NCI-H345 treated with DMSO at 0.1 percent for 48 hours (cell line): ENCODE data around the gene WDR70.
"Not testable (repeated sequence)": the region's sequence is repeated elsewhere in the genome, so short reads cannot be mapped to it uniquely, and the experiment has no call there.

ENCODE experiments used
- DNase-seq: peaks from one replicate; lab custom pipeline; 2025; ENCODE audit not compliant: unreplicated experiment; lab: John Stamatoyannopoulos, UW

WDR70 gene

DNA sequence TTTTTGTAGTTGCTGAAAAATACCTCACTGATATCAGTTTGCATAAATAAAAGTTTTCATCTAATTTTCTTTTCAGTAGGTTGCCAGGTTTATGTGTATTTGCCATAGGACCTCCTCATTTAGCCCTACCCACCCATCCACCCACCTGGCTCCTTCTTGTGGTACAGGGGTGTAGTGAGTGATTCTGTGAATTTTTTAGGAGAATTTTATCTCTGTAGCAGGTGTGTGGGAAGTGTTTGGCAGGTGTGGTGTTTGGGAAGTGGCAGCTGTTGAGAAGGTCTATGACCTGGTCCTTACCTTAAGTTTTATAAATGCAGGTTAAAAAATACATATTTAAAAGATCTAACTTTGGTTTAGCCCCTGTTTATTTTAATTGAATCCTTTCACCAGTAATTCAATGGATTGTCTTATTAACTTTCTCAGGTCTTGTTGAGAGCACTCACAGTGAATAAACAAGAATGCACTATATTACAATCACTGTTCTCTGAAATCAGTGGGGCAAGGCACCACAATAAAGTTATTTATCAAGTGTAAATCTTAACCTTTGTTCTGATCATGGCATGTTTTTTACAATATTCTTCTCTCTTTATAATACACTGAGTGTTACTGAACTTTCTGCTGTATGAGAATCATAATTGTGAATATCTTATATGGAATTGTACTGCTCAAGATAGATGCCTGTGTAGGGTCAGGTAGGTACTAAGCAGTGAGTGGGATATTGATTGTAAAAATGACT, 189.1 kb downstream of the WDR70 start:
- DNase-seq: no peak

DNA sequence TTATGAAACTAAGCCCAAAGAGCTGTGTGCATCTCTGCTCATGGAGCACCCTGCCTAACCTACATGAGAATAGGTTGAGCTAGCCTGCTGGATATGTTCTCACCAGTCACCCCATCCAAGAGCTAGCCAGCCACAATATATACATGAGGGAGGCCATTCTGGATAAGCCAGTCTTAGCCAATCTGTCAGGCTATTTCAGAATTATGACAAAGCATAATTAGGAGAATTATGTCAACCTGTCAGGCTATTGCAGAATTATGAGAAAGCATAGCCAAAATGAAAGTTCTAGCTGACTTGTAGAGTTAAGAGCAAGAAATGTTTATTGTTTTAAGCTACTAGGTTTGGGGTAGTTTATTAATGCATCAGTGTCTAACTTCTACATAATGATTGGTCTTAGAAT, 189.8 kb downstream of the WDR70 start:
- no peak for DNase-seq

DNA sequence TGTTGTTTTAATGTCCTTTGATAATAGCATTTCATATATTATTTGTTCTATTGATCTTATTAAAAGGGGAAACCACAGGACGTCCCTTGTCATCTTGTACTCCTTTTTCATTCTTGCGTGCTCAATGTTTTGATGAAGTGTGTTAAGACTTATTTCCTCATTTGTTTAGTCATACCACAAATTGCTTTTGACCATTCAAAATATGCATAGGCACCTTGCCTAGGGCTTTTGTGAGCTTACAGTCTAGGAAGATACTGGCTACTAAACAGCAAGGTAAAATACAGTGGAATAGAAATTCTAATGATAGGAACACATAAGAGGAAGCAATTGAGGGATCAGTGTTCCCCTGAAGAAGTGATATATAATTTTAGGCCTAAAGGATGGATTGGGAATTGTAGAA, 190.3 kb downstream of the WDR70 start:
- DNase-seq: no peak

- DNase-seq: no peak
Observed at GRCh38 chr5:37570597-37570996, 191.5 kb downstream of the WDR70 start.

DNA sequence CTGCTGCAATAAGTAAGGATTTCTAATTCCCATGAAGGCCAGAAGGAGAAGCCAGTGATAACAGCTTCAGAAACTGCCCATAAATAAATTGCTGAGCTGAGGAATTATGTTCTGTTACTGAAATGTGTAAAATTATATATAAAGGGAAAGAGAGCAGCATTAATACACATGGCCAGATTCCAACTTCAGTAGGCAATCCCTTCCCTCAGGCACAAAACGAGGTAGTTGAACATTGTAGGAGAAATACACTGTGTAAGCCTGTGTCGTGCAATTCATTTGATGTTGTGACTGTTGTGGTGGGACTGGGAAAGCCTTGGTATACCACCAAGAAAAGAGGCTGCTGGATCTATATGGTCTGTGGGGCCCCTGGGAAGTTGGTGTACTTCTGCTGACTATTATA, 192.9 kb downstream of the WDR70 start:
- no peak for DNase-seq

- DNase-seq: no peak
Observed at GRCh38 chr5:37575541-37576489, 196.7 kb downstream of the WDR70 start.

DNA sequence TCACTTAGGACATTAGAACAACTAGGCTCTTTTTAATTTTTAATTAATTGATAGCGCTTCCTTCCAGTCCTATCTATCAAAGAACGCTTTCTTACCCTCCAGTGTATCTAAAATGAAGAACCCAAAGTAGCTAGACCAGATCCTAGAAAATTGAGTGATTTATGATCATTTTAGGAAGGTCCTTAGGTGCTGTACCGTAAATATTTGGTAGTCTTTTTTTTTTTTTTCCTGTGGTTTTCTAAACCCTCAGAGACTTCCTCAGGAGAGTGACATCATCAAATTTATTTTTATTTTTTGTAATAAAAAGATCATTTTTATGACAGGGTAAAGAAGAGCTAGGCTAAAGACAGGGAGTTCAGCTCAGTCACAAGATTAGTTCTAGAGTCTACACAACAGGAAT, 197.4 kb downstream of the WDR70 start:
- no peak for DNase-seq

DNA sequence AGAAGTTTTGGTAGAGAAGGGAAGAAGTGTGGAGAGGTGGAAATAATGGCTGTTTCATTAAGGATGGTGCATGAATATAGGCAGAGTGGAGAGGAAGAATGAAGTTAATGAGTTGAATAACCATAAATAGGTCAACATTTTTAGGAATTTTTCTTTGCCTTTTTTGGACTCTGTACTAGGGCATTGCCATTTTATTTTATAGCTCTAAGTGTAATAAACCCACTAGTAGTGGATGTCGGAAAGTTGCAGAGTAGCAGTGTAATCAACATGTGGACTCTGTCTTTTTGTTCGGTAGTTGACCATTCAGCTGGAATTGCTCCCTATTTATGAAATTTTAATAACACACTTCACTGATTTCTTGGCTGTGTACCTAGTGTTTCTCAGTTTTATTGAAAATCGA, 199.1 kb downstream of the WDR70 start:
- DNase-seq: no peak

GRCh38 chr5:37580106-37580505, 201.0 kb downstream of the WDR70 start:
- no peak for DNase-seq

- DNase-seq: no peak
Observed at GRCh38 chr5:37582202-37582601, 203.1 kb downstream of the WDR70 start.

DNA sequence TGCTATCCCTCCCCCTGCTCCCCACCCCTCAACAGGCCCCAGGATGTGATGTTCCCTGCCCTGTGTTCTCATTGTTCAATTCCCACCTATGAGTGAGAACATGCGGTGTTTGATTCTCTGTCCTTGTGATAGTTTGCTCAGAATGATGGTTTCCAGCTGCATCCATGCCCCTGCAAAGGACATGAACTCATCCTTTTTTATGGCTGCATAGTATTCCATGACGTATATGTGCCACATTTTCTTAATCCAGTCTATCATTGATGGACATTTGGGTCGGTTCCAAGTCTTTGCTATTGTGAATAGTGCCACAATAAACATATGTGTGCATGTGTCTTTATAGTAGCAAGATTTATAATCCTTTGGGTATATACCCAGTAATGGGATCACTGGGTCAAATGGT, 214.2 kb downstream of the WDR70 start:
- not testable (repeated sequence) for DNase-seq

DNA sequence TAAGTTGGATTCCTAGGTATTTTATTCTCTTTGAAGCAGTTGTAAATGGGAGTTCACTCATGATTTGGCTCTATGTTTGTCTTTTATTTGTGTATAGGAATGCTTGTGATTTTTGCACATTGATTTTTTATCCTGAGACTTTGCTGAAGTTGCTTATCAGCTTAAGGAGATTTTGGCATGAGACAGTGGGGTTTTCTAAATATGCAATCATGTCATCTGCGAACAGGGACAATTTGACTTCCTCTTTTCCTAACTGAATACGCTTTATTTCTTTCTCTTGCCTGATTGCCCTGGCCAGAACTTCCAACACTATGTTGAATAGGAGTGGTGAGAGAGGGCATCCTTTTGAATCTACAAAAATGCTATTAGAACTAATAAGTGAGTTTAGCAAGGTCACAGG, 215.7 kb downstream of the WDR70 start:
- DNase-seq: not testable (repeated sequence)

GRCh38 chr5:37598733-37599132, 219.6 kb downstream of the WDR70 start:
- no peak for DNase-seq

DNA sequence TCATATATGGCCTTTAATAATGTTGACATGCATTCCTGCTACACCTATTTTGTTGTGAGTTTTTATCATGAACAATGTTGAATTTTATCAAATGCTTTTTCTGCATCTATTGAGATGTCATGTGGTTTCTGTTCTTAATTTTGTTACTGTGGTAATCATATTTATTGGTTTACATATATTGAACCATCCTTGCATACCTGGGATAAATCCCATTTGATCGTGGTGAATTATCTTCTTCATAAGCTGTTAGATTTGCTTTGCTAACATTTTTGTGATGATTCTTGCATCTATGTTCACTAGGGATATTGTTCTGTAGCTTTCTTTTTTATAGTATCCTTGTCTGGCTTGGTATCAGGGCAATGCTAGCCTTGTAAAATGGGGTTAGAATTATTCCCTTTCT, 222.0 kb downstream of the WDR70 start:
- no peak for DNase-seq

- DNase-seq: no peak
Observed at GRCh38 chr5:37603072-37603471, 224.0 kb downstream of the WDR70 start.

- DNase-seq: no peak
Observed at GRCh38 chr5:37604290-37604689, 225.2 kb downstream of the WDR70 start.

GRCh38 chr5:37606148-37606547, 227.0 kb downstream of the WDR70 start:
- no peak for DNase-seq

- no peak for DNase-seq
Observed at GRCh38 chr5:37606632-37607248, 227.6 kb downstream of the WDR70 start.

- no peak for DNase-seq
Observed at GRCh38 chr5:37615184-37615583, 236.1 kb downstream of the WDR70 start.

- no peak for DNase-seq
Observed at GRCh38 chr5:37619353-37619752, 240.2 kb downstream of the WDR70 start.

DNA sequence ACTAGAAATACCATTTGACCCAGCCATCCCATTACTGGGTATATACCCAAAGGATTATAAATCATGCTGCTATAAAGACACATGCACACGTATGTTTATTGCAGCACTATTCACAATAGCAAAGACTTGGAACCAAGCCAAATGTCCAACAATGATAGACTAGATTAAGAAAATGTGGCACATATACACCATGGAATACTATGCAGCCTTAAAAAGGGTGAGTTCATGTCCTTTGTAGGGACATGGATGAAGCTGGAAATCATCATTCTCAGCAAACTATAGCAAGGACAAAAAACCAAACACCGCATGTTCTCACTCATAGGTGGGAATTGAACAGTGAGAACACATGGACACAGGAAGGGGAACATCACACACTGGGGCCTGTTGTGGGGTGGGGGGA, 243.2 kb downstream of the WDR70 start:
- not testable (repeated sequence) for DNase-seq

- DNase-seq: no peak
Observed at GRCh38 chr5:37626266-37626665, 247.1 kb downstream of the WDR70 start.
